Parathyroid adenoma (tissue), 2 donors: ENCODE data around the gene DLG2.

ENCODE experiments used
- H2AFZ ChIP-seq: fragments of 300-600 bp; sonication (generic); one replicate; pipeline ENCODE4 v1.7.0; 2017; ENCODE audit warnings: antibody characterized with exemption, mild to moderate bottlenecking
- H3K27ac ChIP-seq: fragments of 300-600 bp; sonication (generic); one replicate; pipeline ENCODE4 v1.7.0; 2017
- H3K27me3 ChIP-seq: fragments of 300-600 bp; sonication (generic); one replicate; pipeline ENCODE4 v1.7.0; 2017; ENCODE audit warnings: low read length; ENCODE audit not compliant: control insufficient read depth, insufficient read depth
- H3K36me3 ChIP-seq: fragments of 300-600 bp; sonication (generic); one replicate; pipeline ENCODE4 v1.7.0; 2017; ENCODE audit warnings: low read length; ENCODE audit not compliant: control insufficient read depth, insufficient read depth
- H3K4me1 ChIP-seq: fragments of 300-600 bp; sonication (generic); one replicate; pipeline ENCODE4 v1.7.0; 2017; ENCODE audit warnings: control low read depth
- H3K4me2 ChIP-seq: fragments of 300-600 bp; sonication (generic); one replicate; pipeline ENCODE4 v1.7.0; 2017; ENCODE audit warnings: low read length
- H3K4me3 ChIP-seq: fragments of 300-600 bp; sonication (generic); one replicate; pipeline ENCODE4 v1.7.0; 2017; ENCODE audit warnings: low read depth, low read length
- H3K79me2 ChIP-seq: fragments of 300-600 bp; sonication (generic); one replicate; pipeline ENCODE4 v1.7.0; 2017; ENCODE audit warnings: control low read depth
- H3K9ac ChIP-seq: fragments of 300-600 bp; sonication (generic); one replicate; pipeline ENCODE4 v1.7.0; 2017; ENCODE audit warnings: mild to moderate bottlenecking
- H3K9me3 ChIP-seq: fragments of 300-600 bp; sonication (generic); one replicate; pipeline ENCODE4 v1.7.0; 2017; ENCODE audit warnings: low read length; ENCODE audit not compliant: control insufficient read depth
- CTCF ChIP-seq: fragments of 300-600 bp; sonication (generic); IDR thresholded peaks from one replicate; pipeline ENCODE4 v1.7.0; 2017; ENCODE audit warnings: antibody characterized with exemption, mild to moderate bottlenecking
- donor health status: primary hyperparathyroidism.

The DLG2 gene

GRCh38 chr11:85171648-85172257 is 455.4 kb downstream of the DLG2 start:
- Histone ChIP-seq H2AFZ (no peak overlapping the region), H3K36me3 (no peaks in the 10 kb centered on the region), H3K27me3 (no peaks in the 10 kb centered on the region), H3K79me2 (no peaks in the 10 kb centered on the region), H3K4me1 (no peaks in the 10 kb centered on the region), H3K4me2 (no peak overlapping the region), H3K9me3 (no peaks in the 10 kb centered on the region), H3K27ac (no peak overlapping the region), H3K4me3 (no peak overlapping the region), H3K9ac (no peak overlapping the region)
- no peak for TF ChIP-seq CTCF

GRCh38 chr11:85170184-85170583 is 457.0 kb downstream of the DLG2 start:
- H2AFZ ChIP-seq = no peak overlapping the region
- no peak overlapping the region for H3K4me3 ChIP-seq
- no peak overlapping the region for H3K4me2 ChIP-seq
- H3K79me2 ChIP-seq = no peaks in the 10 kb centered on the region
- TF ChIP-seq CTCF = no peak
- H3K9ac ChIP-seq = no peak overlapping the region
- H3K4me1 ChIP-seq = no peaks in the 10 kb centered on the region
- H3K27me3 ChIP-seq = no peaks in the 10 kb centered on the region
- H3K36me3 ChIP-seq = no peaks in the 10 kb centered on the region
- no peak overlapping the region for H3K27ac ChIP-seq
- no peaks in the 10 kb centered on the region for H3K9me3 ChIP-seq

GRCh38 chr11:85167471-85167870 is 459.7 kb downstream of the DLG2 start:
- no peak for TF ChIP-seq CTCF
- Histone ChIP-seq H3K9me3 (no peaks in the 10 kb centered on the region), H2AFZ (no peak overlapping the region), H3K4me3 (no peak overlapping the region), H3K36me3 (no peaks in the 10 kb centered on the region), H3K27ac (no peak overlapping the region), H3K9ac (no peak overlapping the region), H3K27me3 (no peaks in the 10 kb centered on the region), H3K4me2 (no peak overlapping the region), H3K79me2 (no peaks in the 10 kb centered on the region), H3K4me1 (no peaks in the 10 kb centered on the region)

GRCh38 chr11:85167038-85167437 is 460.1 kb downstream of the DLG2 start:
- no peak for TF ChIP-seq CTCF
- Histone ChIP-seq H3K9me3 (no peaks in the 10 kb centered on the region), H3K9ac (no peak overlapping the region), H3K36me3 (no peaks in the 10 kb centered on the region), H3K79me2 (no peaks in the 10 kb centered on the region), H3K4me3 (no peak overlapping the region), H3K27ac (no peak overlapping the region), H3K4me1 (no peaks in the 10 kb centered on the region), H2AFZ (no peak overlapping the region), H3K4me2 (no peak overlapping the region), H3K27me3 (no peaks in the 10 kb centered on the region)

GRCh38 chr11:85165819-85166218 is 461.3 kb downstream of the DLG2 start:
- H3K4me2 ChIP-seq = no peak overlapping the region
- no peak overlapping the region for H2AFZ ChIP-seq
- H3K9me3 ChIP-seq = no peaks in the 10 kb centered on the region
- H3K9ac ChIP-seq = no peak overlapping the region
- H3K36me3 ChIP-seq = no peaks in the 10 kb centered on the region
- H3K79me2 ChIP-seq = no peaks in the 10 kb centered on the region
- H3K4me1 ChIP-seq = no peaks in the 10 kb centered on the region
- H3K4me3 ChIP-seq = no peak overlapping the region
- H3K27me3 ChIP-seq = no peaks in the 10 kb centered on the region
- no peak overlapping the region for H3K27ac ChIP-seq
- TF ChIP-seq CTCF = no peak
